NCI-H748 (cell line): ENCODE measurements around the gene ABCC10.

Source experiments
- DNase-seq: peaks from one replicate; lab custom pipeline; 2025; ENCODE audit not compliant: unreplicated experiment; lab: John Stamatoyannopoulos, UW

Gene ABCC10

GRCh38 chr6:43467752-43468151, 40.4 kb downstream of the ABCC10 start:
- no peak for DNase-seq

DNA sequence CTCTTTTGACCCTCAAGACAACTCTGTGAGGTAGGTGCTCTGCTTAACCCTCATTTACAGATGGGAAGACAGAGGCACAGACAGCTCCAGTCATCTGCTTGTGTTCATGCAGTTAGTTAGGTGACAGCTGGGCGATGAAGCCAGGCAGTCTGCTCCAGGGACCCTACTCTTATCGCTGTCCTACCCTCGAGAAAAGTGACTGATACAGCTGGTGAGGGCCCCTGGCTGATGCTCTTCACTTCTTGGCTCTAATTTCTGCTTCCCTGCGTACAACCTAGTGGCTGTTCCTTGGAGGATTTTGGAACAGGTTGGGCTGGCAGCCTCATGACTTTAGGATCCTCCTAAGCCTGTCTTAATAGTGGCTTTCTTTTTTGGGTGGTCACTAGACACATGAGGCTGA, 40.9 kb downstream of the ABCC10 start:
- no peak for DNase-seq

- no peak for DNase-seq
Measured at GRCh38 chr6:43468748-43469681, 41.7 kb downstream of the ABCC10 start.

GRCh38 chr6:43469947-43470346, 42.6 kb downstream of the ABCC10 start:
- DNase-seq: no peak

- DNase-seq: no peak
Measured at GRCh38 chr6:43471399-43471798, 44.1 kb downstream of the ABCC10 start.

DNA sequence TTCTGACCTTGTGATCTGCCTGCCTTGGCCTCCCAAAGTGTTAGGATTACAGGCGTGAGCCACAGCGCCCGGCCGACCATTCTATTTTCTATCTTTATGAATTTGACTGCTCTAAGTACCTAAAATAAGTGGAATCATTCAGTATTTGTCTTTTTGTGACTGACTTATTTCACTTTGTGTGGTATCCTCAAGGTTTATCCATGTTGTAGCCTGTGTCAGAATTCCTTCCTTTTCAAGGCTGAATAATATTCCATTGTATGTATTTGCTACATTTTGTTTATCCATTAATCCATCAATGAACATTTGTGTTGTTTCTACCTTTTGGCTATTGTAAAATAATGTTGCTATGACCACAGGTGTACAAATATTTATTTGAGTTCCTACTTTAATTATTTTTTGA, 45.2 kb downstream of the ABCC10 start:
- DNase-seq: no peak

DNA sequence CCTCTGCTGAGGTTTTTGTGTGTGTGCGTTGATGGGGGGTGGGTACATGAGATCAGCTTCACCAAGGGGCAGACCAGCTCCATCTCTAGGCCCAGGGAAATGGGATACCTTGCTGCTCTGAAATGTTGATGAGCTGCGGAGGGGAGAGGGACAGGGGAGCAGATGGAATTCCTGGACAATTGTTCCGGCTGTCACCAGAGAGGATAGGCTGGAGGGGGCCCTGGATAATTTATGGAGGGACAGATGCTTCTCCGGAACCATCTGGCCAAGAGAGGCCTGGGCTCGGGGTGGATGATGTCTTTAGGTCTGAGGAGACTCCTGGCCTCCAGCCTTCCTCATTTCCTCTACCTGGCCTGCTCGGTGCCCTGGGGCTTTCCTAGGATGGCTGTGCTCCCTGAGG, 48.2 kb downstream of the ABCC10 start:
- DNase-seq: no peak

DNA sequence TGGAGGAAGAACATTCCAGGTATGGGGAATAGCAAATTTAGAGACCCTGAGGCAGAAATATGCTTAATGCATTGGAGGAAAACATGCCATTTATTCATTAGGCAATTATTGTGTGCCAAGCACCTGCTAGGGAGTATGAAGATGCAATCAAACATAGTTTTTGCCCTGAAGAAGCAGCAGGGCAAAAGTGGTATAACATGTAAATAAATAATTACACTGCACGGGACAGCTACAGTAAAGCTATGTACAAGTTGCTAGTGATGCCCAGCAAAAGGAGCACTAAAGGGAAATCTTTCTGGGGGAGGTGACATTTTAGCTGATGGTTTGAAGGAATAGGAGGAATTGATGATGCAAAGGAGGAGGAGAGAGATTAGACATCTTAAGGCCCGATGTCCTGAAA, 49.4 kb downstream of the ABCC10 start:
- no peak for DNase-seq

DNA sequence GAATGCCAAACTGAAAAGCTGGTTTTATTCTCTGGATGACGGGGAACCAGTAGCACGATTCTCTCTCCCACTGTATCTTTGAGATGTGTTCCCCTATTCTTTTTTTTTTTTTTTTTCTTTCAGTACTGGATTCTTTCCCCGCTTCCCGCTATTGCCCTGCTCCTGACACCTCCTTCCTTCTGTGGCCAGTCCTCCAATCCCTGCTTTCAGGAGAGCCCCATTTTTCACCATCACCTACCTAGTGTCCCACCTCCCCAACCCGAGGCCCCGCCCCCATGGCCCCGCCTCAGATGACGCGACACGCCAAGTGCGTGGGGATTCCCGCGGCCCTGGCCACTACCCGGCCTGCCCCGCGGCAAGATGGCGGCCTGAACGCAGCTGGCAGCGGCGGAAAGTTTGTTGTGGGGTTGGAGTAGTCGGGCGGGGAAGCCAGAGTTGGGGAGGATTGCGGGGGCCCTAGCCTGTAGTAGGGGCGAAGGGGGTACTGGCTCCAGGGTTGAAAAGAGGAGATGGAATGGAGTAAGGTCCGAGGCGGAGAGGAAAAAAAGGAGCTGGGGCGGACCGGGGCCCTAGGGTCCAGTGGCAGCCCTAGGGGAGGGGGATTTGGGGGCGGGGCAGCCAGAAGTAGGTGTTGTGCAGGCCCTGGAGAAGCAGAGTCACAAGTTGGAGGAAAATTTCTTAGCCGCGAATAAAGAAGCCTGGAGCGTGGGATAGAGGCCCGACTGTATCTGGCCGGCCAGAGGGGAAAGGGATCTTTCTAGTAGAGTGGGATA, 50.1 kb downstream of the ABCC10 start, which contains the start of gene TJAP1:
TSS of gene TJAP1 (plus strand) at position 336 of the 773 bp plus-strand sequence. CDS start 21,432 bp downstream, outside the sequence.
- DNase-seq: peak; percentile 94

GRCh38 chr6:43478008-43478372, 50.6 kb downstream of the ABCC10 start:
- DNase-seq: peak; percentile 28

DNA sequence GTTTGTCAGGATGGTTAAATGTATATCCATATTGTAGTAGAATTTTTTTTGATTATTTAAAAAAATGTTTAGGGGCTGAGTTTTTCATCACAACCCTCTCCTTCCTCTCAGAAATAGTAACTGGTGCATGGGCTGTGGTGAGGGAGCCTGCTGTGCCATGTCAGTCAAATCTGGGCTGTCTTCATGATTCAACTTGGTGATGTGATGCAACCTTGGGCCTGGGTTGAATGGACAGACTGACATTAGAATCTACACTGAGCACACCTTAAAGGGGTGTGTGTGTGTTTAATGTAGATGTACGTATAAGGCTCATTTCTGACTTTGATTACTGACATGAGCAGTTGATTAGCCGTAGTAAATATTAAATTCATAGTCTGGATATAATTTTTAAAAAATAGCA, 53.7 kb downstream of the ABCC10 start:
- no peak for DNase-seq

DNA sequence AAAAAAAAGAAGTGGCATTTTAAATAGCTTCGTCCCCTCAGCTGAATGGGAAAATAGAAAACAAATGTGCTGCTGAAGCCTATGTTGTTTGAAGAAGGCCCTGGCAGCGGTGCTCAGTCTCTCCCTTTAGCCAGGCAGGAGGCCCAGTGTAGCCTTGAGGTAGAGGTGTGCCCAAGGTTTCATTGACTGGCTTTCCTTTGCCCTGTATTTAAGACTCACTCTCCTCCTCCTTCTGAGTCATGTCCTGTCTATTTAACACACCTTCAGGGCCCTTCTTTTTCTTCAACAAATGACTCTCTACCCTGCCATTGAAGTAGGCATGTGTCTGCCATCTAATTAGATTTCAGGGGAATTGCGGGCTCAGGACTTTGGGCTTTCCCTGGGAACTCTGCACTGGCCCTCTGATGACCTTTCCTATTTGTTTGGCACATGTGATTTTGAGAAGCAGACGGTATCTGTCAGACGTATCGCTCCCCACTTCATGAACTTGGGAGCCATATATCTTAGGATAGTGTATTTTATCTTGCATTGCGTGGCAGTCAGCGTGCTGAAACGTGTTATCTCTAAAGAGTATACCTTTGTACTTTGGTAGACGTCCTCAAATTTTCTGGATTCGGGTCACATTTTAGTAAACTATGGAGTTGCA, 54.4 kb downstream of the ABCC10 start:
- no peak for DNase-seq

GRCh38 chr6:43488667-43489276, 61.4 kb downstream of the ABCC10 start:
- DNase-seq: no peak

- DNase-seq: no peak
Measured at GRCh38 chr6:43489277-43490072, 62.1 kb downstream of the ABCC10 start.

- DNase-seq: no peak
Measured at GRCh38 chr6:43490523-43490939, 63.2 kb downstream of the ABCC10 start.

- DNase-seq: no peak
Measured at GRCh38 chr6:43491750-43492661, 64.7 kb downstream of the ABCC10 start.

- DNase-seq: no peak
Measured at GRCh38 chr6:43492673-43493072, 65.3 kb downstream of the ABCC10 start.

GRCh38 chr6:43493230-43493629, 65.9 kb downstream of the ABCC10 start:
- no peak for DNase-seq

DNA sequence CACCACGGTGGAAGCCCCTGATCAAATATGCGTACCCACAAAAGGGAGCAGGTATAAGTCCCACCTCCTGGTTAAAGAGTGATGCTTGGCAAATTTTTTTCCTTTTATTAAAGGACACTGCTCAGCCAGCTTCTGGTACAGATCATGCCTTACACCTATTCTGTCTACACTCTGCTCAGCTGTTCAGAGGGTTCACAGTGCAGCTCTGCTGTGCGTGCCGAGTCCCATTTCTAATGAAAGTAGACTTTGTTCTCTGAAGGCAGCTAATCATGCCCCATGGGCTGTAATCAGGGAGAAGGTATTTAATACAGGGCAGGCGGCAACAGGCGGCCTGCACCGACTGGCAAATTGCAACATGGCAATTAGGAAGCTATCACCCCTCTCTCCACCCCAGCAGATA, 66.5 kb downstream of the ABCC10 start:
- DNase-seq: no peak
